HepG2 (cell line): ENCODE measurements around the gene RINL. TPM values are rescaled to one million over a fixed set of nuclear protein-coding genes. Genes with fewer than 3 reads are reported as not detected.

ENCODE experiments used
- PAXIP1 ChIP-seq: sonication (generic); formaldehyde crosslinking; conservative IDR thresholded peaks from 2 replicates; pipeline ENCODE4 v1.4.0; 2020; ENCODE audit warnings: mild to moderate bottlenecking, missing genetic modification reagents, moderate library complexity
- RARA ChIP-seq: IDR thresholded peaks from 2 replicates; pipeline ENCODE4 v1.6.1; 2016; ENCODE audit warnings: missing genetic modification reagents, missing compliant biosample characterization
- ZNF609 ChIP-seq: sonication (generic); formaldehyde crosslinking; IDR thresholded peaks from 2 replicates; pipeline ENCODE4 v1.4.0; 2020; ENCODE audit warnings: mild to moderate bottlenecking, missing genetic modification reagents, borderline replicate concordance
- ZNF644 ChIP-seq: IDR thresholded peaks from 2 replicates; pipeline ENCODE4 v1.6.1; 2016; ENCODE audit warnings: low read depth
- polyA plus RNA-seq, 8 experiments: library from polyadenylated mRNA; depleted of rRNA in 3 of 8; stranded (reverse) in 7 of 8; unstranded in 1 of 8; fragments of >200 nt; fragmentation: Illumina TruSeq in 4 of 8; extraction: Trizol in 4 of 8; gene quantifications; 2 replicates each; pipeline versions ENCODE4 v1.2.1 to v1.2.3, GENCODE V29; 2011 to 2016; ENCODE audit warnings: low read depth in 4 of 8, missing spikeins in 1 of 8, mixed read lengths in 1 of 8; ENCODE audit not compliant: insufficient read depth in 1 of 8
- total RNA-seq, 5 experiments: library from RNA; depleted of rRNA; stranded (reverse); fragments of >200 nt; fragmentation: Illumina TruSeq; extraction: Trizol; gene quantifications; 2 replicates each; pipeline ENCODE4 v1.2.3, GENCODE V29; 2016; ENCODE audit warnings: low read depth in 1 of 5

Gene RINL
- total and polyA plus RNA-seq, 2 of the 13 experiments (the other 11 are each of a cell fraction or from before 2014, with no cell fraction given) = 11.4 to 18.0 TPM

DNA sequence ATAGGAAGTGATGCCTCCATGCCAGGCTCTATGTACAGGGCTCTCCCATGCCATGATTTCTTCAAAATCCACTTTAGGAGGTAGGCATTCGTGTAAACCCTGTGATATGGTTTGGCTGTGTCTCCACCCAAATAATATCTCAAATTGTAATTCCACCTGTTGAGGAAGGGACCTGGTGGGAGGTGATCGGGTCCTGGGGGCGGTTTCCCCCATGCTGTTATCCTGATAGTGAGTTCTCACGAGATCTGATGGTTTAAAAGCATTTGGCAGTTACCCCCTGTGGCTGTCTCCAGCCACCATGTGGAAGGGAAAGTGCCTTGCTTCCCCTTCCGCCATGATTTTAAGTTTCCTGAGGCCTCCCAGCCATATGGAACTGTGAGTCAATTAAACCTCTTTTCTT is 44.4 kb upstream of the RINL start (continued):
- TF ChIP-seq ZNF609 = no peak
- no peak for TF ChIP-seq PAXIP1 (CRISPR knock-in tag)
- no peak for TF ChIP-seq ZNF644
- TF ChIP-seq RARA (CRISPR knock-in tag) = no peak
